IMR-90 (cell line): ENCODE results near the gene LRRC14B. TPM values are rescaled to one million over a fixed set of nuclear protein-coding genes. Genes with fewer than 3 reads are reported as not detected.

Experiments
- ATAC-seq: fragments of 200-7000 bp; cut with Tn5 transposase; 2 replicates; pipeline ENCODE4 v1.9.1; 2020; ENCODE audit warnings: low read depth, mild to moderate bottlenecking, moderate library complexity
- BruUV-seq: library from RNA; stranded (reverse); fragments of 400-500 nt; replicated peaks from 2 replicates; lab custom pipeline; 2021; lab: Mats Ljungman, UMichigan
- CTCF ChIA-PET: fragments of 300-600 bp; formaldehyde crosslinking; extraction: SDS; loops from one replicate; lab custom pipeline; 2021; ENCODE audit warnings: antibody characterized with exemption; lab: Yijun Ruan, JAX
- POLR2A ChIA-PET: fragments of 300-600 bp; sonication (Branson Sonifier 250); formaldehyde crosslinking; loops from one replicate; lab custom pipeline; 2022; ENCODE audit warnings: antibody characterized with exemption; ENCODE audit not compliant: unreplicated experiment; lab: Charles Lee
- DNase-seq: peaks from one replicate; pipeline ENCODE4 v3.0.0; 2013
- H2AFZ ChIP-seq: replicated peaks from 2 replicates; pipeline ENCODE3; 2013; ENCODE audit warnings: low read length, mild to moderate bottlenecking; ENCODE audit not compliant: poor library complexity
- H2AK5ac ChIP-seq: 2 replicates; pipeline ENCODE4 v1.6.1; 2013; ENCODE audit warnings: low read depth, low read length, inconsistent platforms
- H2AK9ac ChIP-seq: replicated peaks from 2 replicates; pipeline ENCODE3; 2013; ENCODE audit warnings: mild to moderate bottlenecking, low read depth, low read length, moderate library complexity; ENCODE audit not compliant: poor library complexity
- H2BK120ac ChIP-seq: 2 replicates; pipeline ENCODE4 v1.6.1; 2013; ENCODE audit warnings: low read depth, low read length, inconsistent platforms
- H2BK15ac ChIP-seq: 3 replicates; pipeline ENCODE4 v1.6.1; 2013; ENCODE audit warnings: low read depth, low read length, inconsistent platforms
- H2BK20ac ChIP-seq: 2 replicates; pipeline ENCODE4 v1.6.1; 2013; ENCODE audit warnings: low read depth, mild to moderate bottlenecking, inconsistent platforms, low read length, moderate library complexity
- H2BK5ac ChIP-seq: 2 replicates; pipeline ENCODE4 v1.6.1; 2013; ENCODE audit warnings: mild to moderate bottlenecking, low read depth, low read length, inconsistent platforms; ENCODE audit not compliant: poor library complexity, severe bottlenecking
- H3K14ac ChIP-seq: replicated peaks from 2 replicates; pipeline ENCODE4 v1.6.1; 2013; ENCODE audit warnings: low read depth, low read length, inconsistent platforms
- H3K18ac ChIP-seq: 2 replicates; pipeline ENCODE4 v1.6.1; 2013; ENCODE audit warnings: low read depth, low read length, control low read depth
- H3K23ac ChIP-seq: 2 replicates; pipeline ENCODE4 v1.6.1; 2013; ENCODE audit warnings: low read depth, low read length, inconsistent platforms
- H3K27ac ChIP-seq: 2 replicates; pipeline ENCODE4 v1.5.1; 2013; ENCODE audit warnings: mild to moderate bottlenecking, control low read depth, low read length; ENCODE audit not compliant: insufficient read depth
- H3K27me3 ChIP-seq: 2 replicates; pipeline ENCODE4 v1.6.1; 2013; ENCODE audit warnings: low read length; ENCODE audit not compliant: control insufficient read depth, insufficient read depth
- H3K36me3 ChIP-seq: 2 replicates; pipeline ENCODE4 v1.6.1; 2013; ENCODE audit warnings: low read length, mixed read lengths; ENCODE audit not compliant: control insufficient read depth, insufficient read depth
- H3K4ac ChIP-seq: 2 replicates; pipeline ENCODE4 v1.6.1; 2013; ENCODE audit warnings: low read depth, low read length, inconsistent platforms
- H3K4me1 ChIP-seq: 2 replicates; pipeline ENCODE4 v1.6.1; 2013; ENCODE audit warnings: low read length, mixed read lengths; ENCODE audit not compliant: control insufficient read depth, insufficient read depth
- H3K4me2 ChIP-seq: 2 replicates; pipeline ENCODE4 v1.6.1; 2013; ENCODE audit warnings: low read depth, mild to moderate bottlenecking, control low read depth, low read length, moderate library complexity
- H3K4me3 ChIP-seq: 2 replicates; pipeline ENCODE4 v1.5.1; 2013; ENCODE audit warnings: low read depth, mild to moderate bottlenecking, control low read depth, low read length, moderate library complexity; ENCODE audit not compliant: insufficient read depth
- H3K56ac ChIP-seq: 2 replicates; pipeline ENCODE4 v1.6.1; 2013; ENCODE audit warnings: low read length, inconsistent platforms; ENCODE audit not compliant: insufficient read depth; ENCODE audit errors: extremely low read depth
- H3K79me1 ChIP-seq, 2 experiments: 2 replicates each; pipeline ENCODE4 v1.6.1; 2013; ENCODE audit warnings: low read length in 2 of 2, inconsistent platforms in 1 of 2, low read depth in 1 of 2
- H3K9ac ChIP-seq: 2 replicates; pipeline ENCODE4 v1.6.1; 2013; ENCODE audit warnings: low read depth, low read length, control low read depth
- H3K9me1 ChIP-seq: 2 replicates; pipeline ENCODE4 v1.6.1; 2013; ENCODE audit warnings: low read length, inconsistent platforms; ENCODE audit not compliant: insufficient read depth
- H3K9me3 ChIP-seq: 2 replicates; pipeline ENCODE4 v1.6.1; 2013; ENCODE audit warnings: low read length; ENCODE audit not compliant: control insufficient read depth, insufficient read depth
- H4K20me1 ChIP-seq: 2 replicates; pipeline ENCODE4 v1.6.1; 2013; ENCODE audit warnings: low read length, inconsistent platforms; ENCODE audit not compliant: insufficient read depth
- H4K5ac ChIP-seq: 2 replicates; pipeline ENCODE4 v1.6.1; 2013; ENCODE audit warnings: mild to moderate bottlenecking, low read depth, low read length, control low read depth
- H4K8ac ChIP-seq, 2 experiments: 2 replicates each; pipeline ENCODE4 v1.6.1; 2013; ENCODE audit warnings: low read depth in 2 of 2, low read length in 2 of 2, control low read depth in 1 of 2, inconsistent platforms in 1 of 2
- H4K91ac ChIP-seq: 2 replicates; pipeline ENCODE4 v1.6.1; 2013; ENCODE audit warnings: low read depth, low read length, inconsistent platforms; ENCODE audit not compliant: insufficient read depth
- BHLHE40 ChIP-seq: fragments of 150-350 bp; IDR thresholded peaks from 2 replicates; pipeline ENCODE4 v1.6.1; 2016; ENCODE audit warnings: mild to moderate bottlenecking, low read depth, low read length
- CEBPB ChIP-seq: IDR thresholded peaks from 2 replicates; pipeline ENCODE4 v1.6.1; 2012; ENCODE audit warnings: low read depth, low read length, improper control_type of control experiment
- CHD1 ChIP-seq: IDR thresholded peaks from 2 replicates; pipeline ENCODE4 v1.6.1; 2012; ENCODE audit warnings: low read depth, low read length, improper control_type of control experiment
- MAZ ChIP-seq: IDR thresholded peaks from 2 replicates; pipeline ENCODE4 v1.6.1; 2012; ENCODE audit warnings: low read depth, mild to moderate bottlenecking, low read length, improper control_type of control experiment, moderate library complexity, borderline replicate concordance
- MXI1 ChIP-seq: IDR thresholded peaks from 2 replicates; pipeline ENCODE4 v1.6.1; 2012; ENCODE audit warnings: low read depth, mild to moderate bottlenecking, low read length, moderate library complexity, borderline replicate concordance
- NFE2L2 ChIP-seq: fragments of 150-350 bp; IDR thresholded peaks from 2 replicates; pipeline ENCODE4 v1.6.1; 2016; ENCODE audit warnings: low read depth, mild to moderate bottlenecking, low read length
- POLR2A ChIP-seq: IDR thresholded peaks from 2 replicates; pipeline ENCODE4 v1.6.1; 2012; ENCODE audit warnings: mild to moderate bottlenecking, low read depth, low read length
- RAD21 ChIP-seq: IDR thresholded peaks from 2 replicates; pipeline ENCODE4 v1.6.1; 2012; ENCODE audit warnings: low read length, improper control_type of control experiment
- RCOR1 ChIP-seq: IDR thresholded peaks from 2 replicates; pipeline ENCODE4 v1.6.1; 2012; ENCODE audit warnings: mild to moderate bottlenecking, low read length, improper control_type of control experiment; ENCODE audit not compliant: insufficient replicate concordance
- RFX5 ChIP-seq: IDR thresholded peaks from 2 replicates; pipeline ENCODE4 v1.8.0; 2012; ENCODE audit warnings: low read depth, mild to moderate bottlenecking, low read length, moderate library complexity
- SMC3 ChIP-seq: fragments of 150-350 bp; IDR thresholded peaks from 2 replicates; pipeline ENCODE4 v1.6.1; 2016; ENCODE audit warnings: low read depth, mild to moderate bottlenecking, antibody characterized with exemption, low read length, moderate library complexity
- WGBS, 2 experiments: methylation state at CpG; one replicate each; pipeline versions ENCODE4 v1.1.5 to v1.1.7; 2013; ENCODE audit warnings: missing lambda C conversion rate in 2 of 2; ENCODE audit not compliant: insufficient read length in 1 of 2; ENCODE audit errors: extremely low coverage in 2 of 2; 5-methylcytosine and 5-hydroxymethylcytosine counted together
- dilution Hi-C: fragments of 300-500 bp; cut with HindIII; formaldehyde crosslinking; loops from one replicate; pipeline ENCODE4 v1.14.3; 2018; ENCODE audit warnings: low sequenced_read_pairs; ENCODE audit not compliant: unreplicated experiment
- in situ Hi-C: fragments of 300-500 bp; cut with MboI; formaldehyde crosslinking; loops from 3 replicates; pipeline ENCODE4 v1.14.3; 2019; ENCODE audit warnings: low sequenced_read_pairs, inconsistent platforms, mixed read lengths
- intact Hi-C: fragments of 100-400 bp; cut with micrococcal nuclease; formaldehyde crosslinking; loops from 2 replicates; pipeline ENCODE4 v1.10.0; 2022
- polyA plus RNA-seq, 3 experiments: library from polyadenylated mRNA; depleted of rRNA; stranded (reverse); fragments of >200 nt; gene quantifications; 2 replicates each; pipeline ENCODE4 v1.2.3, GENCODE V29; 2012; ENCODE audit warnings: low replicate concordance in 1 of 3
- total RNA-seq: library from RNA; depleted of rRNA; stranded (reverse); fragments of >200 nt; gene quantifications from 2 replicates; pipeline ENCODE4 v1.2.3, GENCODE V29; 2012
- TF ChIP-seq, protein P1 (sequence below): conservative IDR thresholded peaks from 2 replicates; pipeline ENCODE4 v1.5.1; 2012; ENCODE audit warnings: mild to moderate bottlenecking, low read depth, low read length, improper control_type of control experiment
- TF ChIP-seq, protein P2 (sequence below): fragments of 150-350 bp; IDR thresholded peaks from 2 replicates; pipeline ENCODE4 v1.6.1; 2017; ENCODE audit warnings: mild to moderate bottlenecking, antibody characterized with exemption, low read length, low read depth

The LRRC14B gene
- total and polyA plus RNA-seq, 2 of the 4 experiments (the other 2 are of a cell fraction): not detected

DNA sequence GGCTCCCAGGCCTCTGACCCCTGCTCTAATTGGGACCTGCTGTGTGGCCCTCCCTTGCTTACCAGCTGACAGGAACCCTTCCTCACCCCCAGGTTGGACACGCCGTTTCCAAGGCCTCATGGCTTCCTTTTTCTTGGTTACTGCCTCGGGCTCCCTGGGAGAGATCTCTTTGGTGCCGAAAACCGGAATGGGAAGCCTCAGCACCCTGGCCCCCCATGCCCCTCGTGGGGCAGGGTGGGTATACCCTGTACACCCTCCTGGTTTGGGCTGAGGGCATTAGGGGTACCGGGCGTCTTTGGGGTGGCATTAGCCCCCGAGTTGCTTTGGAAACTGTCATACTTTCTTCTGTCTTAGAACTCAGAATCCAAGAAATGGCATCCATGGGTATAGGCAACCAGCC lies 10.1 kb upstream of the LRRC14B start:
- H2BK15ac ChIP-seq: no peak overlapping the region
- H3K14ac ChIP-seq: no peak overlapping the region
- no peak overlapping the region for H3K4ac ChIP-seq
- H3K27ac ChIP-seq: no peak overlapping the region
- H4K91ac ChIP-seq: no peak overlapping the region
- H3K79me1 ChIP-seq: no peaks in the 10 kb centered on the region
- H2BK5ac ChIP-seq: no peak overlapping the region
- no TSS peak for BruUV-seq
- no peak overlapping the region for H3K4me2 ChIP-seq
- no peaks in the 10 kb centered on the region for H4K20me1 ChIP-seq
- peaks cover 16% of the 10 kb centered on the region for H3K27me3 ChIP-seq
- DNase-seq (no peak), ATAC-seq (no peak)
- no peaks in the 10 kb centered on the region for H3K36me3 ChIP-seq
- H2AK9ac ChIP-seq: no peak overlapping the region
- no peaks in the 10 kb centered on the region for H3K4me1 ChIP-seq
- H2BK120ac ChIP-seq: no peak overlapping the region
- no peak overlapping the region for H3K18ac ChIP-seq
- H2BK20ac ChIP-seq: no peak overlapping the region
- H3K9ac ChIP-seq: no peak overlapping the region
- no peak overlapping the region for H2AFZ ChIP-seq
- TF ChIP-seq CEBPB: no peak
- no peak for TF ChIP-seq RFX5
- no peak for TF ChIP-seq NFE2L2
- TF ChIP-seq MAZ: no peak
- TF ChIP-seq POLR2A: no peak
- TF ChIP-seq MXI1: no peak
- no peak for TF ChIP-seq RCOR1
- TF ChIP-seq, protein P1, sequence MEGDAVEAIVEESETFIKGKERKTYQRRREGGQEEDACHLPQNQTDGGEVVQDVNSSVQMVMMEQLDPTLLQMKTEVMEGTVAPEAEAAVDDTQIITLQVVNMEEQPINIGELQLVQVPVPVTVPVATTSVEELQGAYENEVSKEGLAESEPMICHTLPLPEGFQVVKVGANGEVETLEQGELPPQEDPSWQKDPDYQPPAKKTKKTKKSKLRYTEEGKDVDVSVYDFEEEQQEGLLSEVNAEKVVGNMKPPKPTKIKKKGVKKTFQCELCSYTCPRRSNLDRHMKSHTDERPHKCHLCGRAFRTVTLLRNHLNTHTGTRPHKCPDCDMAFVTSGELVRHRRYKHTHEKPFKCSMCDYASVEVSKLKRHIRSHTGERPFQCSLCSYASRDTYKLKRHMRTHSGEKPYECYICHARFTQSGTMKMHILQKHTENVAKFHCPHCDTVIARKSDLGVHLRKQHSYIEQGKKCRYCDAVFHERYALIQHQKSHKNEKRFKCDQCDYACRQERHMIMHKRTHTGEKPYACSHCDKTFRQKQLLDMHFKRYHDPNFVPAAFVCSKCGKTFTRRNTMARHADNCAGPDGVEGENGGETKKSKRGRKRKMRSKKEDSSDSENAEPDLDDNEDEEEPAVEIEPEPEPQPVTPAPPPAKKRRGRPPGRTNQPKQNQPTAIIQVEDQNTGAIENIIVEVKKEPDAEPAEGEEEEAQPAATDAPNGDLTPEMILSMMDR: no peak
- TF ChIP-seq, protein P2, sequence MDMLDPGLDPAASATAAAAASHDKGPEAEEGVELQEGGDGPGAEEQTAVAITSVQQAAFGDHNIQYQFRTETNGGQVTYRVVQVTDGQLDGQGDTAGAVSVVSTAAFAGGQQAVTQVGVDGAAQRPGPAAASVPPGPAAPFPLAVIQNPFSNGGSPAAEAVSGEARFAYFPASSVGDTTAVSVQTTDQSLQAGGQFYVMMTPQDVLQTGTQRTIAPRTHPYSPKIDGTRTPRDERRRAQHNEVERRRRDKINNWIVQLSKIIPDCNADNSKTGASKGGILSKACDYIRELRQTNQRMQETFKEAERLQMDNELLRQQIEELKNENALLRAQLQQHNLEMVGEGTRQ: no peak
- TF ChIP-seq BHLHE40: no peak
- no peak for TF ChIP-seq SMC3
- TF ChIP-seq CHD1: no peak
- TF ChIP-seq RAD21: no peak
- in situ Hi-C loops: no loop called here
- no peak overlapping the region for H4K5ac ChIP-seq
- 0 out of 2 replicates have a peak, but pooled peaks cover 2% of the 10 kb centered on the region for H3K9me1 ChIP-seq
- no peak overlapping the region for H3K4me3 ChIP-seq
- H3K23ac ChIP-seq: no peak overlapping the region
- 86% methylated on average over 4 of the region's 9 CpGs; no CpG with 5 or more reads in 1 of the 2 experiments for WGBS, 2 experiments
- dilution Hi-C loops: no loop called here
- CTCF ChIA-PET: no interaction called here
- H4K8ac ChIP-seq: no peak overlapping the region
- intact Hi-C loops: no loop called here
- POLR2A ChIA-PET: no interaction called here
- no peak overlapping the region for H3K56ac ChIP-seq
- H2AK5ac ChIP-seq: no peak overlapping the region
- no peaks in the 10 kb centered on the region for H3K9me3 ChIP-seq
